Nucleus accumbens (tissue), 56 donors: ENCODE measurements around the gene AKAP8L.

Source experiments
- DNase-seq, 56 donors: peaks; one replicate each; lab custom pipeline; 2025; lab: John Stamatoyannopoulos, UW

The AKAP8L gene

DNA sequence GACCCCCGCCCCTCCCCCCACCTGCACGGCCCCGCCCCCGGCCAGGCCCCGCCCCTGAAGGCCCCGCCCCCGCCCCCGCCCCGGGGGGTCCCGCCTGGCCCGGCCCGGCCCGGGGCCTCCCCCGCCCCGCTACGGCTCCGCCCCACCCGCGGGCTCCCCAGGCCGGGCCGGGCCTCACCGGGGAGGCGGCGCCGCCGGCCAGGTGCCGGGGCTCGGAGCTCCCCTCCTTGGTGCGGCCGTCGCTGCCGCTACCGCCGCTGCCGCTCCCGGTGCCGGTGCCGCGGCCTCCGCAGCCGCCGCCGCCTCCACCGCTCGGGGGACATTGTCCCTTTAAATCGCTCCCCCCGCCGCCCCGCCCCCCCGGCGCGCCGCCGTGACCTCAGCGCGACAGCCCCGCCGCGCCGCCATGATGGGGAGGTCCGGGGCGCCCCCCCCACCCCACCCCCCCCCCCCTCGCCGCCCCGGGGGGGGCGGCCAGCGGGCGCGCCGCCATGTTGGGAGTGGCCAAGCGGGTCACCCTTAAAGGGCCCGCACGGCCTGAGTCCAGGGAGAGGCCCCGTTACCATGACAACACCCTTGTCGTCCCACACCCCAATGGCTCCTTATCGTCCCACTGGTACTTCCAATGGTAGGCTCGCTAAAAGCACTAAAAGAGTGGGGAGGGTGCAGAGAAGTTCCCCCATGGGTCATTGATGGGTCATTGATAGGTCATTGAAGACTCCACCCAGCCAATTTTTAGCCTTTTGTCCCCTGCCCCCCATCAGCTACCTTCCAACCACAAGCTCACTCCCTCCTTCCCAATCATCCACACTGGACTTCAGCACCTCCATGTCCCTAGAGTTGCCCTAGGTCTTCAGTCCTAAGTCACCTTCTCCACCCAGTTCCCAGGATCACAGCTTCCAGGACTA lies 31.1 kb upstream of the AKAP8L start, which contains the start of gene WIZ:
TSS of gene WIZ (minus strand) at position 337 of the 908 bp plus-strand sequence. CDS start 1,649 bp downstream, outside the sequence.
- peak in 52 of 56 donors; percentile 8 to 85 (median 60) for DNase-seq

DNA sequence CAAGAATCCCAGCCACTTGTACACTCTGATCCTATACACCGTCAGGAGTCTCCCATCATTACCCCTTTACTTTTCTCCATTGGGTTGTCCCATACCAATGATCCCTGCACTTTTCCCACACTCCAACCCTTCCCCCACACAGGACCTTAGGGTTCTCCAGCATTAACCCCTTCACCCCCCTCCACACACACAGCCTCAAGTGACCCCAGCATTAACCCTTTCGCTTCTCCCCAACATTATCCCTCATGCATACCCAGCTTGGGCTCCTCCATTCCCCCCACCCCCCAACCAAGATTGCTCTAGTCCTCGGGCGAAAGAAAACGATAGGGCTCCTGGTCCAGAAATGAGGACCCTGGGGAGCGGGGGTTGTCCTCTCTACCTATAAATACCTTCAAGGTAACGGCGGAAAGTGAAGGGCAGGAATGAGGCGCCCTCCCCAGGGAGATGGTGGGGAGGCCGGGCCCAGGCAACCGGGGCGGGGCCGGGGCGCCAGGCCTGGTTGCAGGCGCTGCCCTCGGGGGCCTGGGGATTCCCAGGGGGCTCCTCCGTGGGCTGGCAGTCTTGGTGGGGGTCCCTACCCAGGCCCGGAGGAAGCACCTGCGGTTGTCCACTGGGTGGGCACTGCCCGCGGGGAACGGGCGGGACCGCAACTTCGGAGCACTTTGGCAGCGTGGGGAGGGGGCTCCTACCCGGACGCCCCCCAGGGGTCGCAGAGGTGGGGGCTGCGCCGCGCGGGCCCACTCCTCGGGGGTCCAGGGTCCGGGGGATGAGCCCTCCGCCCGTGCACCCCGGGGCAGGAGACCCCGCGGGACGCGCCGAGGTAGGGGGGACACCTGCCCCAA lies 30.2 kb upstream of the AKAP8L start:
- peak in 1 of 56 donors; percentile 38 for DNase-seq

DNA sequence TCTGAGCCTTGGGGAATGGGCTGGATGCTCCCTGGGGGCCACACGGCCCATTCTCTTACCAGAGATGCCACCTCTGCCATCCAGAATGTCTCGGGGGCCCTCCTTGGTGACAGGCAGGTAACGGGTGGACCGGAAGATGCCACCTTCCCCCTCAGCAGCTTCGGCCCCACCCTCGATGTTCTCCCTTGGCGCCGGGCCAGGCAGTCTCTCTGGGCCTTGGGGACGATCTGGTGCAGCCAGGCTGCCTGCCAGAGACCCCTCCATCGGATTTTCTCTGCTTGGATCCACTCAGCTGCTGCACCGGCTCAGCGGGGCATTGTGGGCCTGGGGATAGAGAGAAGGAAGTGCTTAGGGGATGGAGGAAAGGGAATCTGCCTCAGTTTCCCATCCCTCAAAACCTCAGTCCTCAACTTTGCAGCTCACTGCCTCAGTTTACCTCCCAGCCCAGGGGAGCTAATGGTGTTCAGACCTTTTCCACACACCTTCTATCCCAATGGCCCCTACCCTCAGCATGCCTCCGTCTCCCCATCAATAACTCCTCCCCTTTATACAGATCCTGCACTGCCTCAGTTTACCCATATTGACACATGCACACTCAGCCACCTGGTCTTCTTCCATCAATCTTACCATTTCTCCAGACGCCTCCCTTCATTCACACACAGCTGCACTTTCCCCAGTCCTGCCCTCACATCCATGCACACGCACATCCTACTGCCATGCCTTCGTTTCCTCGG lies 29.4 kb upstream of the AKAP8L start:
- DNase-seq = no peak

DNA sequence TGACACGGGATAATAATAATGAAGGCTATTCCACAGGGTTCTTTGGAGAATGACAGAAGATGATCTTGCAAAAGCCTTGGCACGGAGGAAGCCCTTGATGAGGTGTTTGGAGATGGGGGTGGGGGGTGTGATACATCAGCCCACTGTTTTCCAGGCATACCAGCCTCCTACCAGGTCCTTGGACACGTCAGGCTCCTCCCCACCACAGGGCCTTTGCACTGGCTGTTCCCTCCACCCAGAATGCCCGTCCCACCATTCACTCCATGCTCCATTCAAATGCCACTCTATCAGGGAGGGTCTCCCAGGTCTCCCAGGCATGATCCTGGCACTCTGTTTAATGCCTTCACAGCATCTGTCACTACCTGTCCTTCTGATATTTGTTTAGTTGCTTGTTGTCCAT lies 28.3 kb upstream of the AKAP8L start:
- no peak for DNase-seq

DNA sequence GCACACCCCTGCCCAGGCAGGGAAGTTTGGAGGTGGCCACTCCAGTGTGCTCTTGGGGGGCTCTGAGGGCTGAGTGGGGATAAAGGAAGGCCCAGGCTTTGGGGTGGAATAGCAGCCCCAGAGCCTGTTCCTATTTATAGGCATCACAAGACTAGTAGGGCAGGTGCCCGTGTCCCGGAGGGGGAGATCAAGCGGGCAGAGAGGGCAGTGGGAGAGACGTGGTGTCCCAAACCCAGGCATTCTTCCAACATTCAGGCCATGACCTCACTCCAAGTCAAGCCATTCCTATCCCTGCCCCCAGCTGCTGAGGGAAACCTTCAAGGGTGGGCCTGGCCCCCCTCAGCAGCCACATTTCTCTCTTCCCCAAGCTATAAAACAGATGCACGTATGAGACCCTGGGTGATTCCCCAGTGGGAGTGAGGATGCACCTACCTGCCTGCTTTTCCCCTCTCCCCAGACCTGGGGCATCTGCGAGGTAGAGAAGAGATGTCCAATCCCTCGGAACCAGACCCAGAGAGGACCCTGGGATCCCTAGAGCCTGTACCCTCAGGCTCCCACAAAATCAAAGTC lies 27.1 kb upstream of the AKAP8L start:
- no peak for DNase-seq

DNA sequence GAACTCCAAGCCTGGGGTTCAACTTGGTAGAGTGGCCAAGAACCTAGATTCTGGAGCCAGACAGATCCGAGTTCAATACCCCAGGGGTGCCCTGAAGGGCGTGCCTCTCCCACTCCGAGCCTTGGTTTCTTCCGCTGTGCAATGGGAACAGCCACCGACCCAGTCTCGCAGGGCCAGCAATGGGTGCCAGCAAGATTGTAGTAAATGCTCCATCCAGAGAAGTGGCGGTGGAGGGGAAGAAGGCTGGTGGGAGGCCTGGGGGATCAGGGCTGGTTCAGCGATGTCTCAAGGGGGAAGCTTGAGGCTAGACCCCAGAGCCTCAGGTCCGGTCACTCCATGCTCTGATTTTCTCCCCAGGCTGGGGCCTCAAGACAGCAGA lies 26.4 kb upstream of the AKAP8L start:
- no peak for DNase-seq

DNA sequence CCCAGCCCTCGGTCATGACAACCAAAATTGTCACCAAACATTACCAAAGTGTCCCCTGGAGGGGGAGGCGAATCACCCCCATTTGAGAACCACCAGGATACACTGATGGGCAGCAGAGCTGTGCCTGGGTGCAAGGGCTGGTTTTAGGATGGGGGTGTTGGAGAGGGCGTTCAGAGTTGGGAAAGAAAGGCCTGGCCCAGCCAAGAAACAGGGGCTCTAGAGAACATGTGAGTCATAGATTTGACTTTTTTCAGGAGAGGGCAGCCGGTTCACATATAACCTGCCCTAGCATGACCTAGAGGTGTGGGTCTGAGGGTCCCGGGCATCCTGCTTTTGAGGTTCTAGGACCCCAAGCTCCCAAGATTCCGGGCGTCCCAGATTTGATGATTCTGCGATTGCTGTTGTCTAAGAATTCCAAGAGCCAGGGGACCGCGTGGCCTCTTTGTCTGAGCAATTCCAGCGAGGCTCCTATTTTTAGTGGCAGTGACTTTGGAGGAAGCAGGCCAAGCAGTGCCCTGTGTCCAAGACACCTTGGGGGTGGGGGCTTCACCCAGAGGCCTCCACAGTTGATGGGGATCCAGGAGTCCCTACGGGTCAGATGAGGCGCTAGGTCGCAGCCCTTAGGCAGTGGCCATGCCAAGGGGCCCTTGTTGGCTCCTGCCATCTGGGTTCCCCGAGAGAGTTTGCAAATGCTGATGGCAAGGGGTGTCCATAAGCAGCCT lies 25.9 kb upstream of the AKAP8L start:
- no peak for DNase-seq

DNA sequence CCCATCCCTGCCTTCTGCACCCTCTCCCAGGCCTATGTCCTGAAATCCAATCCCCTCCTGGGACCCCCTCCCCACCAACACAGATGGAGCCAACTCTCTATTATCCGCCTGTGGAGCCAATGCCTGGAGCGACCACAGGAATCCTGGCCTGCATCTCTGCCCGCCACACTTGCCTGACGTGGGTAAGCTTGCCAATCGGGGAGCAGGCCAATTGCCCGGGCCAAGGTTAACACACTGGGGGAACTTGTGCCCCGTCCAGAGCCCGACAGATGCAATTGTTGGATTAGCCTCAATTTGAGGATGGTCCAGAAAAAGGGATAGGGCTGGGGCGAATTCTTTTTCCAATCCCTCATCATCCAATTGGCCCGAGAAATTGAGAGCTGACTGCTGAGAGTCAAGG lies 25.1 kb upstream of the AKAP8L start:
- DNase-seq = peak in 19 of 56 donors; percentile 2 to 51 (median 15)

DNA sequence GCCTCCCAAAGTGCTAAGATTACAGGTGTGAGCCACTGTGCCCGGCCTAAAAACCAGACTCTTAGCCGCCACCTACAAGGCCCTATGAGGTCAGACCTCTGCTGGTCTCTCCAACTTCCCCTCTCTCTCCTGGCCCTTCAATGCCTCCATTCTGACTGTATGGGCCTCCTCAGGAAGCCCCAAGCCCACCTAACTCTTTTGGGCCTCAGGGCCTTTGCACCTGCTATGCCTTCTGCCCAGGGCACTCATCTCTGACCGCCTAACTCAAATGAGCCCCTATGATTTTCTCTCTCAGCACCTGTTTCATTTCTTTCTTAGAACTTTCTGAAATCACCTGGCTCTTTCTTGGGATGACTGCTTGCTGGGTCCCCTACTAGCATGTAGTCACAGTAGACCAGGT lies 24.5 kb upstream of the AKAP8L start:
- no peak for DNase-seq

DNA sequence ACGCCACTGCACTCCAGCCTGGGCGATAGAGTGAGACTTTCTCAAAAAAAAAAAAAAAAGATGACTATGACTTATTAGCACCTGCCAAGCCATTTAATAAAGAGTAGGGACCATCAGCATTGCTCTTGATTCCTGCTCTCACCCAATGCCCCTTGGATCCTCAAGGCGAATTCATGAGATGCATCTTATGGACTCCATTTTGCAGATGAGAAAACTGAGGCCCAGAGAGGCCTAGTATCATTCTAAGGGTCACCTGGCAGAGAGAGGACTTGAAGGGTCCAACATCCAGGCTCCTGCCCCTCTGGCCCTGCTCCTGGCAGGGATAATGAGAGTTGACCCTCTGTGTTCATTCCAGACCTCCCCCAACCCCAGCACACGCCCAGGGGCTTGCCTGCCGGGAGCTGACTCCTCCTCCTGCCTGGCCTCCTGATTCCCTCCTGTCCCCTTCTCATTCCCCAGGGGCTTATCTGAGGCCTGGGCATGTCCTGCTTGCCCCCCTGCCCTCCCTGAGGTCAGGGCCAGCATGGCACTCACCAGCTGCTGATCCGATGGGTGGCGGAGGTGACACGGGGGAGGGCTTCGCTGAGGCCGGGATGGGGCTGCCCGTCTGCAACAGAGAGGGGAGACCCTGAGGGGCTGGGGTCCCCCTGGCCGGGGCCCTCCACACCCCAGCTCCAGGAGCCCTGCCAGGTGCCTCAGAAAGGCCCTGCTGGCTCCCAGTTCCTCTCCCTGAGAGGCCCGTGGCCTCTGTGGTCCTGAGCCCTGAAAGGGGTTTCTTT lies 23.5 kb upstream of the AKAP8L start:
- DNase-seq = no peak

DNA sequence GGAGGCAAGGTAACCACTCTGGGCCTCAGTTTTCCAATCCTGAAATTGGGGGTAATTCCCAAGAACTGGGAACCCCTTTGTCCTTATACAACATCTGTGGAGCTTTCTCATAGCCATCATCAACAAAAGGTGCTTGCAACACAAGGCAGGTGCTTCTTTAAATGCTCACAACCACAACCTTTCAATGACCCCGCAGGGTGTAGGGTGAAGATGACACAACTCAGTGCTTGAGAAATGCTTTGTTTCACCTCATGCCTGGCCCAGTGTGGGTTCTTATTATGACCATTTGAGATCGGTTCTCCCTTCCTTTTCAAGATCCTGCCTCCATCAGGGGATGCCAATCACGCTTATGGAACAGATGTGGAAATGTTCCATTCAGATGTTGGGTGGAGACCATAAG lies 22.5 kb upstream of the AKAP8L start:
- no peak for DNase-seq

DNA sequence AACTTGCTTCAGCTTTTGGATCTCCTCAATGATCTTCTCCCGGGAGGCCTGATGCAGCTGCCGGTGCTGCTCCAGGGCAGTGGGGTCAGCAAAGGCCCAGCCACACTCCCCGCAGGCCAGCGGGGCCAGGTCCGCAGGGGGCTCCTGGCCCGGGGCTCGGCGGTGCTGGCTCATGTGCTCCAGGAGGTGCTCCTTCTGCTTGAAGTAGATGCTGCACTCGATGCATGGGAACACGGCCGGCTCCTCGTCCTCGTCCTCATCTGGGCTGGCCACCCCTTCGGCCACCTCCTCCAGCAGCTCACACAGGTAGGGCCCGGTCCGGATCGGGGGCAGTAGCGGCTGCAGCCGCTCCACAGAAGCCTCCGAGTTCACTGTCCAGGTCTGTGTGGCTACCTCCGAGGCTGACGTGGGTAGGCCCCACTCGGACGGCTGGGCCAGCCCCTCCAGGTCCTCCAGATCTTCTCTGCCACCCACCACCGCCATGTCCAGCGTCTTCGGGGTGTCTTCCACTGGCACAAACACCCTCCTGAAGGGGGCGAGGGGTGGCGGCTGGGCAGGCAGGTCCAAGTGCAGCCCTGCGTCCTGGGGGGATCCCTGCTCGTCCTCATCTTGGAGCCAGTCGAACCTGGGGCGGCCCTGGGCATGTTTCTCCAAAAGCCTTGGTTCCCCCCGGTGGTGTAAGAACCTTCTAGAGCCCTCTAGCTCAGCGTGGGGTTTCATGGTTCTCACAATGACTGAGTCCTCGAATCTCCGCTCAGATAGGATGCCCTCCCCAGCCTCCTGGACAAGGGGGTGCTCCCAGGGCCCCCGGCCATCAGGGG lies 21.2 kb upstream of the AKAP8L start:
- DNase-seq = no peak

DNA sequence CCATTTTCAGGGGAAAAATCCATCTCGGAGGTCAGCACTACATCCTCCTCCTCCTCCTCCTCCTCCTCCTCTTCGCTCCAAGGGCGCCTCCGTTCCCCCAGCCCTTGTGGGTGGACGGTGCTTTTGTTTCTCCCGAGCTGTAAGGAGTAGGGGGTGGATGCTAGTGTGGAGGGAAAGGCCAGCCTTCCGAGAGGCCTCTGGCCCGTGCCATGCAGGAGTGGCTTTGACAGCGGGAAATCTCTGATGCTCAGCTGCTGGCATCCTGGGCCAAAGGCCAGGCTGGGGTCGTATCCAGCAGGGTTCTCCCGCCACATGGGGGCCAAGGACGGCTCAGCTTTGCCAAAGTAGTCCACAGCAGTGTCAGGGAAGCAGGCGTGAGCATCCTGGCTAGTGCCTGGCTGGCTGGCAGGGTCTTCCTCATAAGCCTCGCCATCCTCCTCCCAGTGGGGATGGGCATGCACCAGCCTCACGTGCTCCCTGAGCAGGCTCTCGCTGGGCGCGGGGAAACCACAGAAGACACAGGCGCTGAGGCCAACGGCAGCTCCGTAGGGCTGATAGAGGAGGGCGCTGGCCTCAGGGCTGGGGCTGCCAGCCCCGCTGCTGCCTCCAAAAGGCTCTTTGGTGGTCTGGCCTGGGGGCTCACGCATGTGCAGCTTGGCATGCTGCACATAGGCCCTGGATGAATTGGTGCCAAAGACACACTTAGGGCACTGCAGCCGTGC lies 20.5 kb upstream of the AKAP8L start:
- no peak for DNase-seq

DNA sequence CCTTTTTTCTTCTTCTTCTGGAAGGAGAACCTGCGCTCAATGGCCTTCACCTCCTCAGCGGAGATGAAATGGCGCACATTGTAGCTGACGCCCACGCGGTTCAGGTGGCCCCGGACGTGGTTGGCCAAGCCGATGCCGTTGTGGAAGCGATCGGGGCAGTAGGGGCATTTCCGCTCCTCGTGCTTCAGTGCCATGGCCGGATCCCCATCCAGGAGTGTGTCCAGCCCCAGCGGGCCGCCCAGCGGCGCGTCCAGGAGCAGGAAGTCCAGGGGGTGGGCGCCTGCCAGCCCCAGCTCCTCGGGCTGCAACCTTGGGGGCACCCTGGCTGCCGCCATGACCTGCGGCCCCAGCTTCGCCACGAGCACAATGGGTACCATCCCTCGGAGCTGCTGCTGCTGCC lies 19.8 kb upstream of the AKAP8L start:
- DNase-seq = no peak

DNA sequence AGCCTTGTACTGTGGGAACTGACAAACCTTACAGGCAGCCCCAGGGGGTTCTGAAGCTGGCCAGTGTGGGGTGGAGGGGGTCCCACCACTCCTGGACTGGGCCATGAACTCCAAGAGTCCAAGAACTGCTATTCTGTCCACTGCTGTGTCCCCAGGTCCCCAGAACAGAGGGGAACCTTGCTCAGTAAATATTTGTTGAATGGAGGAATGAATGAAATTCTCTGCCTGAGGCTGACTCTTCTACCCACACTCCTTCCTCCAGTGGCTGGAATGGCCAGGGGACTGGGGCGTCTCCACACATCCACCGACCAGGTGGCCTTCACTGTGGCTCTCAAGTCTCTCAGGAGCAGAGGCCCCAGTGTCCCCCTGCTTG lies 19.3 kb upstream of the AKAP8L start:
- DNase-seq = no peak

DNA sequence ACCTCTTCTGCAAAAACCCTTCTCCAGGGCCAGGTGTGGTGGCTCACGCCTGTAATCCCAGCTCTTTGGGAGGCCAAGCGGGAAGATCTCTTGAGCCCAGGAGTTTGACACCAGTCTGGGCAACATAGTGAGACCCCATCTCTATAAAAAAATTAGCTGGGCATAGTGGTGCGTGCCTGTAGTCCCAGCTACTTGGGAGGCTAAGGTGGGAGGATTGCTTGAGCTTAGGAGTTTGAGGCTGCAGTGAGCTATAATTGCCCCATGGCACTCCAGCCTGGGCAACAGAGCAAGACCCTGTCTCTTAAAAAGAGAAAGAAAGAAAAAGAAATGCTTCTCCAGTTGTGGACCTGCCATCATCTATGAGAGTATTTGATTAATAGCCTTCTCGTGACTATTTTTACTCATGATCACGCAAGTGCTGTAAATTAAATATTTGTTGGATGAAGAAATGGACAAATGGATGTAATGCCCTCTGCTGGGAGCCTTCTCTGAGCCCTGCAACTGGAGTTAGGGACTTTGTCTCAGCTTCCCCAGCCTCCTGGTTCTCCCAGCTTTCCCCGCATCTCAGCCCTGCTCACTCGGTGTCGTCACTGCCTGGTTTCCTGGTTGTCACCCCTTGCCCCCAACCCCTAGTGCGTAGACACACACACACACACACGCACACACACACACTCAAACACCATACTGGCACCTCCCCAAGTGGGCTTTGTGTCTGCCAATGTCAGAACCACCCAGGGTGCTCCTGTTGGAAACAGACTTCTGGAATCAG lies 18.8 kb upstream of the AKAP8L start:
- DNase-seq = no peak

DNA sequence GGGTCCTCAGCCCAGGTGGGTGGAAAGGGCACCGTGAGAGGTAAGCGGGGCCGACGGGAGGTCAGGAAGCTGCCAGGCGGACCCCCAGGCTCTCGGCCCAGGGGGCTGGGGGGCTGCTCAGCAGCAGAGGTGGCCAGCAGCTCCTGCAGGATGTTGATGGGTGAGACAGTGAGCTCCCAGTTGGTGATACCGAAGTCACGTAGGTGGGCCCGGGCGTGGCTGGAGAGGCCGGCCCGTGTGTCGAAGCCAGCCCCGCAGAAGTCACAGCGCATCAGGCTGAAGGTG lies 18.0 kb upstream of the AKAP8L start:
- DNase-seq = no peak
